T47D (cell line): ENCODE data around the gene ELAVL2.

Source experiments
- DNase-seq, 2 experiments: peaks; one replicate each; pipeline versions ENCODE4 v3.0.0 to v3.0.0-alpha.2; 2011 to 2012; ENCODE audit warnings: low read depth in 1 of 2, low spot score in 1 of 2
- JUND ChIP-seq: IDR thresholded peaks from 2 replicates; pipeline ENCODE4 v1.6.1; 2012; ENCODE audit warnings: low read depth
- in situ Hi-C: cut with HindIII; loops from 2 replicates; pipeline ENCODE4 v1.10.0; 2016; ENCODE audit warnings: low sequenced_read_pairs, low pct_unique_long_range_greater_than_20kb

Gene ELAVL2

DNA sequence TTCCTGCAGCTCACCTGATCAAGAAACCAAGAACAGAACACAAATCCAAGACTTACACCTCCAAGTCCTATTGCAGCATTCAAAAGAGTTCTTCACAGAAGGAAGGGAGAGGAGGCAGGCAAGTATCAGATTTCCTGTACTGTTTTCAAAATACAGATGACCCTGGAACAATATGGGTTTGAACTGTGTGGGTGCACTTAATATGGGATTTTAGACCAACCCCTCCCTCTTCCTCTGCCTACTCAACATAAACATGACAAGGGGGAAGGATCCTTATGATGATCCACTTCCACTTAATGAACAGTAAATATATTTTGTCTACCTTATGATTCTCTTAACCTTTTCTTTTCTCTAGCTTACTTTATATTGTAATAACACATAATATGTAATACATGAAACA lies 104.6 kb downstream of the ELAVL2 start:
- in situ Hi-C loops = no loop called here
- no peak for TF ChIP-seq JUND
- DNase-seq = no peak

DNA sequence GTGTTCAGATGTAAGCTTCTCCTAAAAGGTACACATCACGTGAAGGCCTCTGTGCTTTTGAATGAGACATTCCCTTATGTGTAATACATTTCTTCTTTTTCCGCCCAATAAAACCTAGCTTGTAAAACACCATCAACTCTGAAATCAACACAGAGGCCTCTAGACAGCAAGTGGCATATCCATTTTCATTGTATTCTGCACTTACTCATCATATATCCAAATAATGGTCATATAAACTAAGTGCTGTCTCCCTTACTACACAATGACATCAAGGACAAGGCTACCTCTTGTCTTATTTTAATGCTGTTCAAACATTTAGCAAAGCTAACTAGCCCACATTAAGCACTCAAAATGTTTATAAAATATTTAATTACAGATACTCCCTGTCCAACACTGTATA lies 108.5 kb downstream of the ELAVL2 start:
- DNase-seq = no peak
- TF ChIP-seq JUND = no peak
- in situ Hi-C loops = no loop called here

GRCh38 chr9:23707249-23707648 lies 118.8 kb downstream of the ELAVL2 start:
- in situ Hi-C loops = no loop called here
- DNase-seq = no peak
- no peak for TF ChIP-seq JUND

DNA sequence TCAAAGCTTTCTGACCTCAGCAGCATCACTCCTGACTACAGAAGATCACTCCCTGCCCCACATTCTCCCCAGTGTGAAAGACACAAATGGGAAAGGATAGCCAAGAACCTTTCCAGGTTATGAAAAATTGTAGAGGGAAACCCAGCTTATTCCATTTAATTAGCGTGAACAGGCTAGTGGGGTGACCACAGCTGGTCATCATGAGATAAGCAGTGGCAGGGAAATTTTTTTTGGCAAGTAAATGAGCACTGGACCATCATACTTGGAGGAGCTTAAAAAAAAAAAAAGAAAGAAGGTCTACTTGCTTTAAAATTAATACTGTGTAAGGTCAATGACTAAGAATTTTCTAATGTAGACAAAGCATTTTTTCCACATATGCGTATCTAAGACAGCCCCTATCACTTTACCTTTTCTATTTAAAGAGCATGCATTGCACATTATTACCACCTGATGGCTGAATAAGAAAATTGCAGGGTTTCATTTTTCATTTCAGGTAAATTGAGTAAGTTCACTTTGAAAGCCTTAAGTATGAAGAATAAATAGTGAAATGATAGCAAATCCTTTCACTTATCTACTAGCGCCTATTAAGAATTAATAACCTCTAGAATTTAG lies 123.6 kb downstream of the ELAVL2 start:
- in situ Hi-C loops = no loop called here
- no peak for TF ChIP-seq JUND
- DNase-seq = no peak

- DNase-seq = no peak
- in situ Hi-C loops = no loop called here
Measured at GRCh38 chr9:23701291-23701690, 124.7 kb downstream of the ELAVL2 start.

GRCh38 chr9:23700359-23700758 lies 125.7 kb downstream of the ELAVL2 start:
- DNase-seq = no peak
- in situ Hi-C loops = no loop called here
- TF ChIP-seq JUND = no peak

More at GRCh38 chr9:23701291-23701690, 124.7 kb downstream of the ELAVL2 start:
- no peak for TF ChIP-seq JUND

DNA sequence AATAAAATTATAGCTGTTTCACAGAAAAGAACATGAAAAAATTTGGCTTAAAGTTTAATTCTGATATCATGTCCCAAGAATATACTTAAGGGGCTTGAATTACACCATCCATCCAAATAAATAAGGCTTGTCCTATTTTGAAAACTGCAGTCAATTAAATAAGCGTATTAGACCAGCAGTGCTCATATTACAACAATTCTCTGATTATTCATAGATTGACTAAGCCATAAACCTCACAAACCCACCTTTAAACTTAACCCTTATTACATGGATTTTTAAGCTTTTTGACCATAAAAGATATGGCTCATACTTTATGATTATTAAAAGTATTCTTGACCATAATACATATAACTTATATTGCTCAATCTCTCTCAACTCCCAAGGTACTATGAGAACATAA lies 127.9 kb downstream of the ELAVL2 start:
- DNase-seq = no peak
- no peak for TF ChIP-seq JUND
- in situ Hi-C loops = no loop called here

GRCh38 chr9:23695572-23695971 lies 130.5 kb downstream of the ELAVL2 start:
- in situ Hi-C loops = no loop called here
- DNase-seq = no peak
- no peak for TF ChIP-seq JUND

- no peak for TF ChIP-seq JUND
- DNase-seq = no peak
- in situ Hi-C loops = no loop called here
Measured at GRCh38 chr9:23693374-23693773, 132.7 kb downstream of the ELAVL2 start.

DNA sequence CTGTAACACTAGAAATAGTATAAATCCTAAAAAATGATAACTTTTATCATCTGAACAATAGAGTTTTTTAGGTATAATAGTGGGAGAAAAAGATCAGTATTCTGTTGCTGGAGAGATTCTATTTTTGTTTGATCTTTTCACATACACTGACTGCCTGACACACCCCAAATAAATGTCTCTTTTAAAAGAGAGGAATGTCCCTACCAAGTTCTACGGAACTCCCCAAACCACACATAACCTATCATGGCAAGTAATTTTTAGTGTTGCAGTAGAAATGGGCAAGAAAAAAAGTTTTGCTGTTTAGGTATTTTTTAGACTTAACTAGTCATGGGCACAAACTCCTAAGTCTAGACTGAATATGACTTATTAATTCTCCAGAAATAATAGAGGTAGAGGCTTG lies 139.1 kb downstream of the ELAVL2 start:
- TF ChIP-seq JUND = no peak
- in situ Hi-C loops = no loop called here
- no peak for DNase-seq

GRCh38 chr9:23686257-23686656 lies 139.8 kb downstream of the ELAVL2 start:
- in situ Hi-C loops = no loop called here
- DNase-seq = no peak
- no peak for TF ChIP-seq JUND

DNA sequence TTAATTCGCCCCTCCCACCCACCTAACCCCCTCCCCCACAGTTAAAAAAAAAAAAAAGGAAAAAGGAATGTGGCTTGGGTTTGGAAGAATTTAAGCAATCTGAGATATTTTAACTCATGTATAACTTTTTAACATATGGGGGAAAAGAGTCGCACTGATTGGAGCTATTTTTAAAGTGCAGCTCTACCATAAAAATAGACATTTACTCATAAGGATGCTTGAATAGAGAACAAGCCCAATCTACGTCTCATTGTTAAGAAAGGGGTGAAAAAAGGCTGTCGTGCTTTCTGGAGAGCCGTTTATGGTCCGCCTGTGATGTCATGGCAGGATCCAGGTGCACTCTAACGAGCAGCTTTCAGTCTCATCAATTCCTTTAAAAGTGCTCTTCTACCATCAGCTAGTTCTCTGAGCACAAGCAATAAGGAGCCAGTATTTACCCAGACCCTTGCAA lies 142.4 kb downstream of the ELAVL2 start:
- no peak for TF ChIP-seq JUND
- in situ Hi-C loops = no loop called here
- no peak for DNase-seq

- DNase-seq = no peak
- in situ Hi-C loops = no loop called here
- no peak for TF ChIP-seq JUND
Measured at GRCh38 chr9:23682891-23683431, 143.1 kb downstream of the ELAVL2 start.

DNA sequence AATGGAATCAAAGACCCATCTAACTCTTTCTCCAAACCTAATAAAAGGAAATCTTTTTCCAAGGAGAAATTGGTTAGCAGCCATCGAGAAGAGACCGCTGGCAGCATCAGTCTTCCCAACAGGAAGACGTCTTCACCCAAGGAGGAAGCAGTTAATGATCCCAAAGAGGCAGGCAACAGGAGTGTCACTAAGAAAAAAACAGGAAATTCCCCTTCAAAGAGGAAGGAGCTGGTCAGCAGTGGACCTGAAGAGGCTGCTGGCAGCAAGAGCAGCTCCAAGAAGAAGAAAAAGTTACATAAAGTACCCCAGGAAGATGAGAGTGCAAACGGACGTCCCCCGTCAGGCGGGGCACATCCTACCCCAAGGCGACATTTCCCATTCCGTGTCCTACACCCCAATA lies 143.7 kb downstream of the ELAVL2 start:
- no peak for DNase-seq
- TF ChIP-seq JUND = no peak
- in situ Hi-C loops = no loop called here
